Rectal smooth muscle tissue (tissue), 1 donor: ENCODE results near the gene UCP3.
"Not testable (repeated sequence)": the region's sequence is repeated elsewhere in the genome, so short reads cannot be mapped to it uniquely, and the experiment has no call there.

Experiments
- H3K27ac ChIP-seq: one replicate; pipeline ENCODE4 v1.7.0; 2013; ENCODE audit warnings: low read depth, low read length, inconsistent platforms
- H3K27me3 ChIP-seq: one replicate; pipeline ENCODE4 v1.7.0; 2013; ENCODE audit warnings: low read length; ENCODE audit not compliant: control insufficient read depth, insufficient read depth
- H3K36me3 ChIP-seq: one replicate; pipeline ENCODE4 v1.7.0; 2013; ENCODE audit warnings: low read length; ENCODE audit not compliant: control insufficient read depth, insufficient read depth
- H3K4me1 ChIP-seq: one replicate; pipeline ENCODE4 v1.7.0; 2013; ENCODE audit warnings: low read length; ENCODE audit not compliant: control insufficient read depth, insufficient read depth
- H3K4me3 ChIP-seq: one replicate; pipeline ENCODE4 v1.7.0; 2013; ENCODE audit warnings: low read length
- H3K9ac ChIP-seq: one replicate; pipeline ENCODE4 v1.7.0; 2013; ENCODE audit warnings: low read length

Gene UCP3

DNA sequence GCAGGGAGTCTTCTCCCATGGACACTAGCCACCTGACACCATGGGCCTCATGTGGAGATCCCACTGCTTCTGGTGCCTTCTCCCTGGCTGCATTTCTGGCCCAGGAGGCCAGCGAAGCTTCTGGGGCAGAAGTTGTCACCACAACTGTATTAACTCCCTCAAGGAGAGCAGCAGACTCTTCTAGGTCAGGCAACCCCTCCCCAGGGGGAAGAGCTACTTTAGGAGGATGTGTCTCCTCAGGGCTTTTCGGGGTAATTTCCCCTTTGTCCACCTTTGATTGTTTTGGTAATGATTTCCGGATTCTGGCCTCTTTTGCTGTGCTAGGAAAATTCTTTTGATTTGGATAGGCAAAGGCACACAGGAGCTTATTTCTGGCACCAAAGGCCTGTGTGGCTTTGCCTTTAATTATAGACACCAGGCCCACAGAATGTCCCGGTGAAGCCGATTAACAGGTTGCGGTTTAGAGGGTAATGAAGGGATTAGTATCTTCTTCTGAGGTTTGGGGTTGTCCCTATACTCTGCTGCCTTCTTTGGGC is 17.3 kb downstream of the UCP3 start:
- Histone ChIP-seq H3K9ac (no peak overlapping the region), H3K4me1 (no peaks in the 10 kb centered on the region), H3K27ac (no peak overlapping the region), H3K27me3 (no peaks in the 10 kb centered on the region), H3K4me3 (no peak overlapping the region), H3K36me3 (no peaks in the 10 kb centered on the region)

- Histone ChIP-seq H3K36me3 (no peaks in the 10 kb centered on the region), H3K27me3 (no peaks in the 10 kb centered on the region), H3K9ac (no peak overlapping the region), H3K27ac (no peak overlapping the region), H3K4me1 (no peaks in the 10 kb centered on the region), H3K4me3 (no peak overlapping the region)
Observed at GRCh38 chr11:73990730-73991129, 18.2 kb downstream of the UCP3 start.

DNA sequence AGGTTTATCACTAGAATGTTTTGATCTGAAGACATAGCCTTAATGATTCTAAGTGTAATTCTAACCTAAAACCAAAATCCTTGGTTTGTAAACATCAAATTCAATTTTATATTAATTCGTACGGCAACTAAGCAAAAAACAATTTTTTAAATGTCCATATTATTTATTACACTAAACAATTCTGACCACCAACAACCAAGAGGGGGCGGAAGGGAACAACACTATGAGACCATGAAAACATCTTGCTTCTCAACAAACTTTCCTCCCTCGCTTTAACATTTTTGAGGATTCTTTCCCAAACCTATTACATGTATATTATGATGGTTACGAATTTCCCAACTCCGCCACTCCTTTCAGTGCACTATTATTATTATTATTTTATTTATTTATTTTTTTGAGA is 19.7 kb downstream of the UCP3 start:
- H3K27ac ChIP-seq, result no peak overlapping the region
- no peak overlapping the region for H3K9ac ChIP-seq
- no peaks in the 10 kb centered on the region for H3K27me3 ChIP-seq
- no peaks in the 10 kb centered on the region for H3K36me3 ChIP-seq
- no peak overlapping the region for H3K4me3 ChIP-seq
- no peaks in the 10 kb centered on the region for H3K4me1 ChIP-seq

DNA sequence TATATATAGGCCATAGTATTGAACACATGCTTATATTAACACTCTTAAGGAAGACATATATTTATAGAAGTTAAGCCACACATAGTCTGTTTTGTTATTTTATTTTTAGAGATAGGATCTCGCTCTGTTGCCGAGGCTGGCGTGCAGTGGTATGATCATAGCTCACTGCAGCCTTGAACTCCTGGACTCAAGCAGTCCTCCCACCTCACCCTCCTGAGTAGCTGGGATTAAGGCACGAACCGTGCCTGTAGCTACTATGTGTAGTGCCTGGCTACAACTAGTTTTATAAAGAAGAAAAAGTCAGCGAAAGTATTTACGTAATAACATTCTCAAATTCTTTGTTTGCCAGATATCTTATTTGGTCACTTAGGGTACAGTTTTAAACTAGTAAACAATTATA is 20.7 kb downstream of the UCP3 start:
- H3K27me3 ChIP-seq, result no peaks in the 10 kb centered on the region
- no peak overlapping the region for H3K4me3 ChIP-seq
- H3K27ac ChIP-seq, result no peak overlapping the region
- H3K36me3 ChIP-seq, result no peaks in the 10 kb centered on the region
- H3K4me1 ChIP-seq, result no peaks in the 10 kb centered on the region
- no peak overlapping the region for H3K9ac ChIP-seq

- H3K36me3 ChIP-seq, H3K4me3 ChIP-seq, H3K27me3 ChIP-seq, H3K27ac ChIP-seq, H3K4me1 ChIP-seq, H3K9ac ChIP-seq: not testable (repeated sequence)
Observed at GRCh38 chr11:73985661-73986060, 23.2 kb downstream of the UCP3 start.

- peak overlapping the region; percentile 80 for H3K27ac ChIP-seq
- no peaks in the 10 kb centered on the region for H3K4me1 ChIP-seq
- H3K4me3 ChIP-seq, result peak overlapping the region; percentile 83
- H3K36me3 ChIP-seq, result peaks cover 2% of the 10 kb centered on the region
- no peak overlapping the region for H3K9ac ChIP-seq
- no peaks in the 10 kb centered on the region for H3K27me3 ChIP-seq
Observed at GRCh38 chr11:73983741-73984538, 24.9 kb downstream of the UCP3 start.

DNA sequence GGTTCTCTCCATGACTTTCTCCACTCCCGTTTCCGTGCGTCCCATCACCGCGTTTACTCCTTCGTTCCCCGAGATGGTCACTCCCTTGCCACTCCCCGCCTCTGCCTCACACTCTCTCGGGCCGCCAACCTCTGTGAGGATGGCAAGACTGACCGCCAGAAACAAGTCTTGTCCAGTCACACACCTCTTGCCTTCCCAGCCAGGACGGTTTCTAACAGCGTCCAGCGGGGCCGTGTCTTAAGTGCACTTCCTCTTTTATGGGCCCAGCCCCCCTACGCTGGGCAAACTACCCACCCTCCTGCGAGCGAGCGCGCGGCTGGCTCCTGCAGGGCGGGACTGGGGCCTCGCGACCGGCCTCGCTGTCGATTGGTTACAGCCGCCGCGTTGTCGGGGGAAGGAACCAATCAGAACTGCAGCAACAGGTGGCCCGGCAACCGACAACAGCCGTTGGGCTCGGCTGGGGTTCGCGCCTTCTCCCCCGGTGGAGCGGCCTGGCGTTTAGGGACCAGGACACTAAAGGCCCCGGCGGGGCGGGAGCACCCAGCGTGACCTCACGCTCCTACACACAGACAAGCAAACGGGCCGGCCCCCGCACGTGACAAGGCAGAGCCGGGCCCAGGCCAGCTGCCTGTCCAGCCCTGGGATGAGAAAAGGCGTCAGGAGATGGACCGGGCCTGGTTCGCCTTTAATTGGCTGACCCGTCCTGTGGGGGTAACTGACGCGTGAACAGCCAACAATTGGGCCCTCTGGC is 25.7 kb downstream of the UCP3 start:
- Histone ChIP-seq H3K4me1 (no peaks in the 10 kb centered on the region), H3K9ac (peak overlapping the region; percentile 72), H3K27me3 (no peaks in the 10 kb centered on the region), H3K36me3 (peaks cover 6% of the 10 kb centered on the region), H3K27ac (peak overlapping the region; percentile 80), H3K4me3 (peak overlapping the region; percentile 83)

DNA sequence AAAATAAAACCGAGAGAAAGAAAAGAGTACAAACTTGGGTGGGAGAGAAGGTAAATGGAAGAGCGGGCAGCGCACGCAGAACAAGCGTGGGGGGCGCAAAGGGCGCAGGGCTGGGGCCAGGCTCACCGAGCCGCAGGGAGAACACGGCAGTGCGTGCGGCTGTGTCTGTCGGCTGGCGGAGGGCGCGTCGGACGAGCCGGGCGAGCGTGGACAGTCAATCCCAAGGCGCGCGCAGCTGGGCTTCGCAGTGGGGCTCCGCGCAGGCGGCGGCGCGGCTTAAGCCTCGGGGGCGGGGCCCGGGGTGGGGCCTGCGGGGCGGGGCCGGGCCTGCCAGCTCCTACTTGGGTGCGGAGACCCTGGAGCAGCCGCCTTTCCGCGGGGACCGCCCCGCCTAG is 26.3 kb downstream of the UCP3 start, which contains the start of gene UCP2:
UCP2 (minus strand) TSS at position 249 of the 395 bp plus-strand sequence. CDS start 4,465 bp downstream, outside the sequence.
- H3K4me3 ChIP-seq, result peak within 1 kb of the TSS; percentile 83
- H3K27me3 ChIP-seq, result no peaks in the 10 kb centered on the region
- H3K36me3 ChIP-seq, result peaks cover 11% of the 10 kb centered on the region
- H3K4me1 ChIP-seq, result no peaks in the 10 kb centered on the region
- peak within 1 kb of the TSS; percentile 72 for H3K9ac ChIP-seq
- H3K27ac ChIP-seq, result peak within 1 kb of the TSS; percentile 80

DNA sequence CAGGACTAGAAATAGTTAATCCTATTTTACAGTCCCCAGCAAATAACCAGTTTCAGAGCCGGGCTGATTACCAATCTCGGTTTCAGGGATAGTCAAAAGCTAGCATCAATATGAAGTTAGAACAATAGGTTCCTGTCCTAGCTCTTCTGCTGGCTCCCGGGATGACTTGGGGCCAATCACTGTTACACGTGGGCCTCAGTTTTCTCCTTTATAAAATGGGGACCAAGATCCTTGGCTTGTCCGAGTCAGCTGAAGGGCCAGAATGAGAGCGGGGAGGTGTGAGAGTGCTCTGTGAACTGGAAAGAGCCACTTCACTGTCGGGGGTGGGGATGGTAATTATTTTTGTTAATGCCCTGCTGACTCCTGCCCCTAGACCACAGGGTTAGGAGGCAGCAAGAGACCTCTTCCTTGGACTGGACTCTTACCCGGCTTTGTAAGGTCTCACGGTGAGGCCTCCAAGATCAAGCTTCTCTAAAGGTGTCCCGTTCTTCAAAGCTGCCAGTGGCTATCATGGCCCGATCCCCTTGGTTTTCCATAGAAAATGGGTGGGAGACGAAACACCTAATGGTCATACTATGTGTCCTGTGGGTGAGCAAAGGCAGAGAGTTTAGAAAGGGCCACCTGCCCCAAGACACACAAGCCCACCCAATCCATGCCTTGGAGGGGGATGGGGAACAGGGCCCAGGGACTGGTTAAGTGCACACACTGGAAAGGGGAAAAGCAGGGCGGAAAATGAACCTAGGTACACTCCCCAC is 27.7 kb downstream of the UCP3 start:
- Histone ChIP-seq H3K27ac (no peak overlapping the region), H3K36me3 (peaks cover 24% of the 10 kb centered on the region), H3K9ac (peak overlapping the region; percentile 55), H3K27me3 (no peaks in the 10 kb centered on the region), H3K4me1 (no peaks in the 10 kb centered on the region), H3K4me3 (peak overlapping the region; percentile 79)

DNA sequence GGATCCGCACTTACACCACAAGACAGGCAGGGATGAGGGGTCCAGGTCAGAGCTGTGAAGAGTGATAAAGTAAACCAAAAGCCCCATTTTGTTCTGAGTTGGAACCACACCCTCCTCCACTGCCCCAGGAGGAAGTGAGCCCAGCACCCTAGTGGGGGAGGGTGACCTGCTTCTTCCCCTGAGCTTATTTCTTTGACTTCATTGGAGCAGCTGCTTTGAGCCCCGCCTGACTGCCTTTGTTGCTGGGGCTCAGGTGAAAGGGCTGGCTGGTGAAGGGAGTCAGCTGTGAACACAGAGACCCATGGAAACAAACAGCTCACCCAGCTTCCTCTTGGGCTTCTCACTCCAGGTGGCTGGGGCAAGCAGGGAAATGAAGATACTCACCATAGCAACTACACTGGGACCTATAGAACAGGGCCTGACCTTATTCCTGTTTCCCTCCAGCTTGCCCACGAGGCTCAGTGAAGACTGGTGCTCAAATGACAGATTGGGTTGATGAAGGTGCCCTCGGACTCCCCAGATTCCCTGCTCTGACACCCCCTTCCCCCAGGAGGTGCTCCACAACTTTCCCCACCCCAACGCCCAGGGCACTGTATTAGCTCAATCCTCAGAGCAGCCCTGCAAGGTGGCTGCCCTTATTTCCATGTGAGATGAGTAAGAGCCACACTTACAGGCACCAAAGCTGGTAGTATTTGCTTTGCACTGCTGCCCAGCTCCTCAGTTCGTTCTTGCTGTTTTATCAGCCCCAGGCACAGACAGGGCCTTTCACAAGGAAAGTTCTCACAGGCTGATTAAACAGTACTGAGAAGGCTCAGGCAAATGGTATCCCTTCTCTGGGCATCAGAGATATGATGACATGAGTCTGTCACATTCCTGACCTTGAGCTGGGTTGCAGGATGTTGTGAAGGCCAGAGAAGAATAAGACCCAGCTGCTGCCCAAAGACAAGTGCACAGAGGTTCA is 28.6 kb downstream of the UCP3 start:
- Histone ChIP-seq H3K4me3 (peak overlapping the region; percentile 79), H3K9ac (no peak overlapping the region), H3K27me3 (no peaks in the 10 kb centered on the region), H3K36me3 (peaks cover 28% of the 10 kb centered on the region), H3K4me1 (no peaks in the 10 kb centered on the region), H3K27ac (no peak overlapping the region)

DNA sequence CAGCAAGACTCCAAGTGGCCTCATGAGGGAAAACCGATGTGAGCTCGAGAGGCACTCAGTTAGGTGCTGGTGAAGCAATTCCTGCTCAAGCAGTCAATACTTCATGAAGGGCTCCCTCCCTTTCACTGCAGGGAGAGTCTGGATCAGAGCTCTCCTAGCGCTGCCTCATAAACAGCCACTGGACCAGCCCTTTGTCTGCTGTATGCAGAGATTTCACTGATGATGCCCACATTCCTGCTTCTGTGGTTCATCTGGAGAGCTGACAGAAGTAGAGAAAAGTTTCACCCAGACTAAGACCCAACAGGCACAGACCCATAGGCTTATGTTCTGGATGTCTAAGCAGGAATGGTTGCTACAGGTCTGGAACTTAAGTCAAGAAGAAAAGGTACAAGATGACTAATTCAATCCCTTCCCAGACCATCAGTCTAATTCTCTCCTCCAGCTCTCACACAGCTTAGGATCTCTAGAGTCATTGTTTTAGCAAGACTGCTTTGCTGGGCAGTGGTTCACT is 30.3 kb downstream of the UCP3 start:
- Histone ChIP-seq H3K9ac (no peak overlapping the region), H3K27ac (no peak overlapping the region), H3K27me3 (no peaks in the 10 kb centered on the region), H3K4me1 (no peaks in the 10 kb centered on the region), H3K4me3 (no peak overlapping the region), H3K36me3 (peaks cover 36% of the 10 kb centered on the region)
